HL-60 (cell line): ENCODE data around the gene ITGA6.

Experiments used
- POLR2AphosphoS5 ChIP-seq: IDR thresholded peaks from 2 replicates; pipeline ENCODE4 v1.6.1; 2012; ENCODE audit warnings: low read depth
- SPI1 ChIP-seq: IDR thresholded peaks from 2 replicates; pipeline ENCODE4 v1.6.1; 2012; ENCODE audit warnings: low read depth, mild to moderate bottlenecking, borderline replicate concordance
- TF ChIP-seq, protein P1 (sequence below): IDR thresholded peaks from one replicate; pipeline ENCODE4 v1.5.1; 2011; ENCODE audit warnings: low read length, control low read depth, inconsistent platforms; ENCODE audit not compliant: insufficient read depth
- TF ChIP-seq, protein P2 (sequence below): IDR thresholded peaks from 2 replicates; pipeline ENCODE4 v1.6.1; 2012; ENCODE audit warnings: low read depth; ENCODE audit not compliant: insufficient replicate concordance

DNA sequence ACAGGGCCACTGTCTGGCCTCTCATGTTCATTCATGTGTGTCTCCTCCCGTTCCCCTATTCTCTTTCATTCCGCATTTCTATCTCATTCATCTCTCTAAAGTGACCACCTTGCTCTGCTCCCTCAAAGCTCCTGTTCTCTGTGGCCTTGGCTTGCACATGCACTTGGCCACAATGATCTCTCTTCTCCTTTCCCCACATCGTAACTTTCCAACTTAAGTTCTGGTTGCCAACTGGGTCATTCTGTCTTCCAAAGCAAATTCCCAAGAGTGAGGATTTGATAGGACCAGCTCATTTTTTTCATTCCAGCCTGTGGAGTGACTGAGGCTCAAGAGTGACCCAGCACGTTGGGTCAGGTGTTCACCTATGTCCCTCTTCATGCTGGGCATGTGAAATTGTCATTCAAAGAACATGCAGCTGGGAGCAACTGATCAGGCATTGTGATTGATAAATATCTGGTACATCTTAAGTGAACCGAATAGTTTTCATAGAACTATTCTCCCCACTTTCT lies 14.3 kb upstream of the ITGA6 start:
- TF ChIP-seq, protein P1, sequence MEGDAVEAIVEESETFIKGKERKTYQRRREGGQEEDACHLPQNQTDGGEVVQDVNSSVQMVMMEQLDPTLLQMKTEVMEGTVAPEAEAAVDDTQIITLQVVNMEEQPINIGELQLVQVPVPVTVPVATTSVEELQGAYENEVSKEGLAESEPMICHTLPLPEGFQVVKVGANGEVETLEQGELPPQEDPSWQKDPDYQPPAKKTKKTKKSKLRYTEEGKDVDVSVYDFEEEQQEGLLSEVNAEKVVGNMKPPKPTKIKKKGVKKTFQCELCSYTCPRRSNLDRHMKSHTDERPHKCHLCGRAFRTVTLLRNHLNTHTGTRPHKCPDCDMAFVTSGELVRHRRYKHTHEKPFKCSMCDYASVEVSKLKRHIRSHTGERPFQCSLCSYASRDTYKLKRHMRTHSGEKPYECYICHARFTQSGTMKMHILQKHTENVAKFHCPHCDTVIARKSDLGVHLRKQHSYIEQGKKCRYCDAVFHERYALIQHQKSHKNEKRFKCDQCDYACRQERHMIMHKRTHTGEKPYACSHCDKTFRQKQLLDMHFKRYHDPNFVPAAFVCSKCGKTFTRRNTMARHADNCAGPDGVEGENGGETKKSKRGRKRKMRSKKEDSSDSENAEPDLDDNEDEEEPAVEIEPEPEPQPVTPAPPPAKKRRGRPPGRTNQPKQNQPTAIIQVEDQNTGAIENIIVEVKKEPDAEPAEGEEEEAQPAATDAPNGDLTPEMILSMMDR, result no peak
- no peak for TF ChIP-seq POLR2AphosphoS5
- TF ChIP-seq SPI1, result no peak
- TF ChIP-seq, protein P2, sequence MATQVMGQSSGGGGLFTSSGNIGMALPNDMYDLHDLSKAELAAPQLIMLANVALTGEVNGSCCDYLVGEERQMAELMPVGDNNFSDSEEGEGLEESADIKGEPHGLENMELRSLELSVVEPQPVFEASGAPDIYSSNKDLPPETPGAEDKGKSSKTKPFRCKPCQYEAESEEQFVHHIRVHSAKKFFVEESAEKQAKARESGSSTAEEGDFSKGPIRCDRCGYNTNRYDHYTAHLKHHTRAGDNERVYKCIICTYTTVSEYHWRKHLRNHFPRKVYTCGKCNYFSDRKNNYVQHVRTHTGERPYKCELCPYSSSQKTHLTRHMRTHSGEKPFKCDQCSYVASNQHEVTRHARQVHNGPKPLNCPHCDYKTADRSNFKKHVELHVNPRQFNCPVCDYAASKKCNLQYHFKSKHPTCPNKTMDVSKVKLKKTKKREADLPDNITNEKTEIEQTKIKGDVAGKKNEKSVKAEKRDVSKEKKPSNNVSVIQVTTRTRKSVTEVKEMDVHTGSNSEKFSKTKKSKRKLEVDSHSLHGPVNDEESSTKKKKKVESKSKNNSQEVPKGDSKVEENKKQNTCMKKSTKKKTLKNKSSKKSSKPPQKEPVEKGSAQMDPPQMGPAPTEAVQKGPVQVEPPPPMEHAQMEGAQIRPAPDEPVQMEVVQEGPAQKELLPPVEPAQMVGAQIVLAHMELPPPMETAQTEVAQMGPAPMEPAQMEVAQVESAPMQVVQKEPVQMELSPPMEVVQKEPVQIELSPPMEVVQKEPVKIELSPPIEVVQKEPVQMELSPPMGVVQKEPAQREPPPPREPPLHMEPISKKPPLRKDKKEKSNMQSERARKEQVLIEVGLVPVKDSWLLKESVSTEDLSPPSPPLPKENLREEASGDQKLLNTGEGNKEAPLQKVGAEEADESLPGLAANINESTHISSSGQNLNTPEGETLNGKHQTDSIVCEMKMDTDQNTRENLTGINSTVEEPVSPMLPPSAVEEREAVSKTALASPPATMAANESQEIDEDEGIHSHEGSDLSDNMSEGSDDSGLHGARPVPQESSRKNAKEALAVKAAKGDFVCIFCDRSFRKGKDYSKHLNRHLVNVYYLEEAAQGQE, result no peak
